HG03520 (cell line): ENCODE results near the gene GATA3.

Experiments
- ATAC-seq: cut with Tn5 transposase; IDR thresholded peaks from one replicate; pipeline ENCODE4 v1.9.1; 2021; ENCODE audit warnings: mild to moderate bottlenecking, moderate library complexity; ENCODE audit not compliant: unreplicated experiment

Gene GATA3

DNA sequence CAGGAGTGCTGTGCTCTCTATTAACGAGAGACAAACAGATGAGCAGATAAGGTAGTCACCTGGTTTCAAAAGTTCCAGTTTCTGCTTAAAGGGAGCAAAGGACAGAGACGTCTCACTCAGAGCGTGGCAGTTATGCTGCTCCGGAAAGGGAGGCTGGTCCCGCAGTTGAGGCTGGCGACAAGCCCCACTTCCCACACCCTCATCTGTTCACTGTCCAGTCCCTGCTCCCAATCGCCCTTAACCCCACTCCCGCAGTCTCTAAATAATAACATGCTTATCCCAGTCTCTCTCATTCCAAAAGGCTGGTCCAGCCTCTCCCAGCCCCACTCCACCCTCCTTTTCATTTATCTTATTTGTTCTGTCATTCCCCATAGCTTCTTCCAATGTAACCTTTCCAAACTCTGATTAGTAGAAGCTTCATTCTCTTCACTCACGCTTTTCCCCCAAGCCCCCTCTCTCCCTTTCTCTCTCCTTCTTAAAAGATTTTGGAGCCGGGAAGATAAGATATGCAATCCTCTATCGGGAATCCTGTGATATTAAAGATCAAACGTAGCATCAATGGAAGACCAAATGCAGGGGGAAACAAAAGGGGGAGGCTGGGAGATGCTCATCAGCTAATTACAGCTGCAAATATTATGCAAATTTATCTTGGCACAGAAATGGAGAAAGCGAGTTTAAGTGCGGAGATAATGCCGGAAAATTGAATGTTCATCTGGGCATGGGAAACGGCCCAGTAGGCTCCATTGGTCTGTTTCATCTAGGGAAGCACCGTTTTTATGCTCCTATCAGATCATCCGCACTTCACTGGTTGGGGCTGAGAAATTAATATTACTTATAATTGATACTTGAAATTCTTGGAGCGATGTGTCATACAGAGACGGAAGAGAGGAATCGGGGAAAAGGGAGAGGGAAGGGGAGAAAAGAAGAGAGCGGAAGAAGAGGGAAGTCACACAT, 16.3 kb upstream of the GATA3 start:
- no peak for ATAC-seq

DNA sequence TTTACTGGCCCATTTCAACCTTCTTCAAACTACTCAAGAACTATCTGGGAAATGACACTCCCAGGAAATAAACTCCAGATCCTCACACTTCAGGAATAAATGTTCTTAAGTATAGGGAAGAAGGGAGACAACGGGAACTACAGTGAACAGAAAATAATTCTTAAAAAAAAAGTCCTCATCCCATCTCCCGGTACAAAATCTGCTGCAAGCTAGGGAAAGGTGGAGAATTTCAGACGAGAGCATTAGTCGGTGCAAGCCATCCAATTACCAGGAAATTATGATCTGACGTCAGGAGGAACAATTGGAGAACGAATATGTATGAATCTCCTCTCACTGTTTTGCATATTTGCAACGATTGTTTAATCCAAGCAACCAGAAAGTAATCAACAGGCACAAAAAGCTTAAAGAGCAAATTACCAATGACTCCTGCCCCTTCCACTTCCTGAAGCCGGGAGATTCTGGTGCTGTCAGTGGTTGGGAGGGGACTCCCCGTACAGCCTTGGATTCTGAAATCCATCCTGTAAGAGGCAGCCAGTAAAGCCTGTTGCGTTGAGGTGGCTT, 15.1 kb upstream of the GATA3 start:
- ATAC-seq, result no peak

DNA sequence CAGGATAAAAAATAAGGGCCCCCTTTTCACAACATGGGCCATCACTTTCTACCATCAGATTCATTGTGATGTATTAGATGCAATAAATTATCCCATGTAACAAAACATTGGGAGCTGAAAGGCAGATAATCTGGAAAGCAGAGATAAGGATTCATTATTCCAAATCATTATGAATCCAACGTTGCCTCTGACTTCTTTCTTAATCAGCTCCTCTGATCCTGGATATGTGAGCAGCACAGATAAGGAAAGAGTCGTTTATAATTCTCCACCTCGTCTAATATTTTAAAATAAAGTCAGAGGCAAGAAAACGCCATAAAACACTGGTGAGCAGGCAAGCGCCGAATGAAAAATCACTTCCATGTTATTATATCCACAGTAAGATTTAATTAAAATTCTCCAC, 13.8 kb upstream of the GATA3 start:
- no peak for ATAC-seq

DNA sequence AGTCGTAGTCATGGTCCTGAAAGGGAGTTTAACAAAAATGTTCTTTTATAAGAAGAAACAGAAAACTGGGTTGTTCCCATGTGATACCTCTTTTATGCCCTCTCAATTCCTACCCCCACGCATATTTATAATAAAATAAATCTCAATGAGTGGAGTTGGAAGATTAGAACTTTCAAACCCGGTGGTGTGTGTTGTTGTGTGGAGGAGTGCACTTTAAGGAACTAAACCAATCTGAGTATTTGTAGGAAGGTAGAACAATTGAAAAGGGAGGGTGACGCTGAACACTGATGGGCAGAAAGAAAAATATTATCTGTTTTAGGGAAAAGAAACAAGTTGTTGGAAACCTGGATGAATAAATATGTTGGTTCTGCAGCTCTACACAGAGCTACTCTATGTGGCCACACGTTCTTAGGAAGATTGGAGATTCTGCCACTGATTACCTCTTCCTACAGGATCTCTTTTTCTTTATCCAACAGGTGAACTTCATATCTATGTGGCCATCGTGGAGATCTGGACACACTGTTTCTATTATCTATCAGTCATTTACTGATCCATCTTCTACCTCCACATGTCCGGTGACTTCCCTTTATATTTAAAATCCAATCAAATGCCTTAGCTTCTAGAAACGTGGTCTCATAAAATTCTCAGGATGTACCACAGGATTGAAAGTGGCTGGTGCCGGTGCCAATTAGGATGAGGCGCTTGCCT, 13.1 kb upstream of the GATA3 start:
- ATAC-seq, result no peak

- no peak for ATAC-seq
These were observed 12.3 kb upstream of the GATA3 start for GRCh38 chr10:8041992-8042720.

GRCh38 chr10:8042721-8043568, 11.5 kb upstream of the GATA3 start:
- ATAC-seq, result no peak

- ATAC-seq, result no peak
These were observed 10.8 kb upstream of the GATA3 start for GRCh38 chr10:8043569-8044306.

GRCh38 chr10:8044331-8044907, 10.1 kb upstream of the GATA3 start:
- ATAC-seq, result no peak

DNA sequence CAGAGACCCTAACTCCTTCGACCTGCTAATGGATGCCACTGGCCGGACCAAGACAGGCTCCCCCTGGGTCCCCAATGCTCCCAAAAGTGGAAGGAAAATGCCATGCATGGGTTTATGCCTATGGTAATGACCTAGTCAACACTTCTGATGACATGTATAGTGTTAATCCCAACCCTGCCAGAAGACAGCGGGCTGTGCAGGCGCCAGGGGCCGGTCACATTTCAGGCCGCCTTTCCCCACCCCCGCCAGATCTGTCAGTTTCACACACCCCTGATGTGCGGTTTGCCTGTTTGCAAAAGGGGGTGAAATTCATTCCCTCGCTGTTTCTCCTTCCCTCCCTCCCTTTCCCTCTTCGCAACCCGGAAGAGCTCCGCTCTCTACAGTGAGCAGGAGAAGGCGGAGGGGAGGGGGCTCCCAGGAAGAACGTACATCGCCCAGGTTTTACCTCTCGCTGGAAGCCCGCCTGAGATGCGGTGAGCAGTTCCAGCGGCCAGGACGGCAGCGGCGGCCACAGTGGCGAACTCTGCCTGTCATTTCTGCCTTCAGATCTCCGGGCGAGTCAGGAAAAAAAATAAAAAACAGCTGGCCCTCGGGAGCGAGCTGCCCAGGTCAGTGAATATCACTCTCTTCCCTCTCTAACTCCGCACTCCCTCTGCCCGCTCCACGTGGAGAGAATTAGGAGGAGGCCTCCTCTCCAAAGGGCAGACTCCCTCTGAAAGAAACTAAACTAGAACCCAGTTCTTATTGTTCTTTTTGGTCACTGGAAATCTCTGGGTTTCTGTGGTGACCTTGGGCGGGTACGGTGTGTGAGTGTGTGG, 9.4 kb upstream of the GATA3 start:
- no peak for ATAC-seq

DNA sequence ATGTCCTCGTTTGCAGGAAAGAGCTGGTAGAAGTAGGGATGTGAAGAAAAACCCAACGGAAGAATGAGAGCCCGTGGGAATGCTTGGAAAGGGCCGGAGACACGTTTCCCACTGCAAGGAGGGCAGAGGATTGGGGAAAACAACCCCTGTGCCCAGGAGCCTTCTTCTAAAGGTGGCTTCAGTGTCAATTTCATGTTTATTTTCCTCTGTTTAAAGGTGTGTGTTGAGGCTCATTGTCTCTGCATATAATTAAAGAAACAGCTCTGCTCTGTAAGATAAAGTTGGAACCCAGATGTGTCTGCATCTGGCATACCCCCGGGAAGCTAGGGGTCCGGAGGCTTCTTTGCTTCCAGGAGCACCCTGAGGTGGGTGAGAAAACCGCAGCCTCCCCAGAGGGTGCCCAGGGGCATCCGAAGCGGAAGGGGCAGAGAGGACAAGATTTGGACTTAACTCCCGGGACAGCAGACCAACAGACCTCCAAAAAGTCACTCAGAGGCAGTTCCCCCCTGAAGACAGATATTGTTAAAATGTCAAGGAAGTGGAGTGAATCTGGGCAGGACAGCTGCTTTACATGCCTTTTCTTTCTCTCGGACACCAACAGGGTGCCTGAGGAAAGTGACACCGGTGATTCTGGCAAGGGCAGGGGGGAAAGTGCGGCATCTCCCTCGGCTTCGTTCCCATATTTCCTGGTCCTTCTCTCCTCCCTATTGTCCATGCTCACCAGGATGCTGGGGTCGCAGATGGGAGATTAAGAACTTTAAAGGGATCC, 8.6 kb upstream of the GATA3 start:
- no peak for ATAC-seq

GRCh38 chr10:8047452-8048280, 6.8 kb upstream of the GATA3 start:
- no peak for ATAC-seq

- ATAC-seq, result no peak
These were observed 6.0 kb upstream of the GATA3 start for GRCh38 chr10:8048281-8049008.

GRCh38 chr10:8049045-8049864, 5.2 kb upstream of the GATA3 start:
- ATAC-seq, result no peak

DNA sequence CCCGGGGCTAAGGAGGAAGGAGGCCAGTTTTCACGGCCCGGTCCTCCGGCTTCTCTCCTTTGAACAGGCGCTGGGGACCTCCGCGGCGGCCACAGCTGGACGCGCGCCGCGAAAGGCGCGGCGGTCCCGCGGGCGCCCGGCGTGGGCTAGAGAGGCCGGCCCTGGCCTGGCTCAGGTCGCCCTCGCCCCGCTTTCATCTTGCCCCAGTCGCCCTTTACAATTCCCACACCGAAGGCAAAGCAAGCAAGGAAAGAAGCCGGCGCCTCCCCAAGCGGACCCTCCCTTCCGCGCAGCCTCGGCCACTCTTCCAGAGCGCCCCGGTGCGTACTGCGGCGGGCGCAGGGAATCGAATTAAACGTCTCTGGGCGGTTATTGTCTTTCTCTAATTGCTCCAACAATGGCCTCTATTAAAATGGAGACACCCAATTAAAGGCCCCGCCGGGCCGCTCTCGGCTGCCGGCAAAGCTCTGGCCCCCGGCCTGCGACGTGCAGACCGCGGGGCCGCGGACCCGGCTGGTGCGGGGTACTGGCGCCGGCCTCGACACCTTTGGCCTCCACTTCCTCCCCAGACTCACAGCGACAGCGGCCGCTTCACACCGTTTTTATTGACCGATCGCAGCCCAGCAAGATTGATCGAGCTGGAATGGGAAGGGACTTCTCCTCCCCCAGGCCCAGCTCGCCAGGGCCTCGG, 4.5 kb upstream of the GATA3 start:
- no peak for ATAC-seq
